IMR-90 (cell line): ENCODE results near the gene GPBAR1. TPM values are rescaled to one million over a fixed set of nuclear protein-coding genes. Genes with fewer than 3 reads are reported as not detected.

Source experiments
- ATAC-seq: fragments of 200-7000 bp; cut with Tn5 transposase; 2 replicates; pipeline ENCODE4 v1.9.1; 2020; ENCODE audit warnings: low read depth, mild to moderate bottlenecking, moderate library complexity
- BruUV-seq: library from RNA; stranded (reverse); fragments of 400-500 nt; replicated peaks from 2 replicates; lab custom pipeline; 2021; lab: Mats Ljungman, UMichigan
- CTCF ChIA-PET: fragments of 300-600 bp; formaldehyde crosslinking; extraction: SDS; loops from one replicate; lab custom pipeline; 2021; ENCODE audit warnings: antibody characterized with exemption; lab: Yijun Ruan, JAX
- POLR2A ChIA-PET: fragments of 300-600 bp; sonication (Branson Sonifier 250); formaldehyde crosslinking; loops from one replicate; lab custom pipeline; 2022; ENCODE audit warnings: antibody characterized with exemption; ENCODE audit not compliant: unreplicated experiment; lab: Charles Lee
- DNase-seq: peaks from one replicate; pipeline ENCODE4 v3.0.0; 2013
- H2AFZ ChIP-seq: replicated peaks from 2 replicates; pipeline ENCODE3; 2013; ENCODE audit warnings: low read length, mild to moderate bottlenecking; ENCODE audit not compliant: poor library complexity
- H2AK5ac ChIP-seq: 2 replicates; pipeline ENCODE4 v1.6.1; 2013; ENCODE audit warnings: low read depth, low read length, inconsistent platforms
- H2AK9ac ChIP-seq: replicated peaks from 2 replicates; pipeline ENCODE3; 2013; ENCODE audit warnings: mild to moderate bottlenecking, low read depth, low read length, moderate library complexity; ENCODE audit not compliant: poor library complexity
- H2BK120ac ChIP-seq: 2 replicates; pipeline ENCODE4 v1.6.1; 2013; ENCODE audit warnings: low read depth, low read length, inconsistent platforms
- H2BK15ac ChIP-seq: 3 replicates; pipeline ENCODE4 v1.6.1; 2013; ENCODE audit warnings: low read depth, low read length, inconsistent platforms
- H2BK20ac ChIP-seq: 2 replicates; pipeline ENCODE4 v1.6.1; 2013; ENCODE audit warnings: low read depth, mild to moderate bottlenecking, inconsistent platforms, low read length, moderate library complexity
- H2BK5ac ChIP-seq: 2 replicates; pipeline ENCODE4 v1.6.1; 2013; ENCODE audit warnings: mild to moderate bottlenecking, low read depth, low read length, inconsistent platforms; ENCODE audit not compliant: poor library complexity, severe bottlenecking
- H3K14ac ChIP-seq: replicated peaks from 2 replicates; pipeline ENCODE4 v1.6.1; 2013; ENCODE audit warnings: low read depth, low read length, inconsistent platforms
- H3K18ac ChIP-seq: 2 replicates; pipeline ENCODE4 v1.6.1; 2013; ENCODE audit warnings: low read depth, low read length, control low read depth
- H3K23ac ChIP-seq: 2 replicates; pipeline ENCODE4 v1.6.1; 2013; ENCODE audit warnings: low read depth, low read length, inconsistent platforms
- H3K27ac ChIP-seq: 2 replicates; pipeline ENCODE4 v1.5.1; 2013; ENCODE audit warnings: mild to moderate bottlenecking, control low read depth, low read length; ENCODE audit not compliant: insufficient read depth
- H3K27me3 ChIP-seq: 2 replicates; pipeline ENCODE4 v1.6.1; 2013; ENCODE audit warnings: low read length; ENCODE audit not compliant: control insufficient read depth, insufficient read depth
- H3K36me3 ChIP-seq: 2 replicates; pipeline ENCODE4 v1.6.1; 2013; ENCODE audit warnings: low read length, mixed read lengths; ENCODE audit not compliant: control insufficient read depth, insufficient read depth
- H3K4ac ChIP-seq: 2 replicates; pipeline ENCODE4 v1.6.1; 2013; ENCODE audit warnings: low read depth, low read length, inconsistent platforms
- H3K4me1 ChIP-seq: 2 replicates; pipeline ENCODE4 v1.6.1; 2013; ENCODE audit warnings: low read length, mixed read lengths; ENCODE audit not compliant: control insufficient read depth, insufficient read depth
- H3K4me2 ChIP-seq: 2 replicates; pipeline ENCODE4 v1.6.1; 2013; ENCODE audit warnings: low read depth, mild to moderate bottlenecking, control low read depth, low read length, moderate library complexity
- H3K4me3 ChIP-seq: 2 replicates; pipeline ENCODE4 v1.5.1; 2013; ENCODE audit warnings: low read depth, mild to moderate bottlenecking, control low read depth, low read length, moderate library complexity; ENCODE audit not compliant: insufficient read depth
- H3K56ac ChIP-seq: 2 replicates; pipeline ENCODE4 v1.6.1; 2013; ENCODE audit warnings: low read length, inconsistent platforms; ENCODE audit not compliant: insufficient read depth; ENCODE audit errors: extremely low read depth
- H3K79me1 ChIP-seq, 2 experiments: 2 replicates each; pipeline ENCODE4 v1.6.1; 2013; ENCODE audit warnings: low read length in 2 of 2, inconsistent platforms in 1 of 2, low read depth in 1 of 2
- H3K9ac ChIP-seq: 2 replicates; pipeline ENCODE4 v1.6.1; 2013; ENCODE audit warnings: low read depth, low read length, control low read depth
- H3K9me1 ChIP-seq: 2 replicates; pipeline ENCODE4 v1.6.1; 2013; ENCODE audit warnings: low read length, inconsistent platforms; ENCODE audit not compliant: insufficient read depth
- H3K9me3 ChIP-seq: 2 replicates; pipeline ENCODE4 v1.6.1; 2013; ENCODE audit warnings: low read length; ENCODE audit not compliant: control insufficient read depth, insufficient read depth
- H4K20me1 ChIP-seq: 2 replicates; pipeline ENCODE4 v1.6.1; 2013; ENCODE audit warnings: low read length, inconsistent platforms; ENCODE audit not compliant: insufficient read depth
- H4K5ac ChIP-seq: 2 replicates; pipeline ENCODE4 v1.6.1; 2013; ENCODE audit warnings: mild to moderate bottlenecking, low read depth, low read length, control low read depth
- H4K8ac ChIP-seq, 2 experiments: 2 replicates each; pipeline ENCODE4 v1.6.1; 2013; ENCODE audit warnings: low read depth in 2 of 2, low read length in 2 of 2, control low read depth in 1 of 2, inconsistent platforms in 1 of 2
- H4K91ac ChIP-seq: 2 replicates; pipeline ENCODE4 v1.6.1; 2013; ENCODE audit warnings: low read depth, low read length, inconsistent platforms; ENCODE audit not compliant: insufficient read depth
- BHLHE40 ChIP-seq: fragments of 150-350 bp; IDR thresholded peaks from 2 replicates; pipeline ENCODE4 v1.6.1; 2016; ENCODE audit warnings: mild to moderate bottlenecking, low read depth, low read length
- CEBPB ChIP-seq: IDR thresholded peaks from 2 replicates; pipeline ENCODE4 v1.6.1; 2012; ENCODE audit warnings: low read depth, low read length, improper control_type of control experiment
- CHD1 ChIP-seq: IDR thresholded peaks from 2 replicates; pipeline ENCODE4 v1.6.1; 2012; ENCODE audit warnings: low read depth, low read length, improper control_type of control experiment
- FOS ChIP-seq: fragments of 150-350 bp; IDR thresholded peaks from 2 replicates; pipeline ENCODE4 v1.6.1; 2016; ENCODE audit warnings: low read depth, low read length
- MAFK ChIP-seq: IDR thresholded peaks from 2 replicates; pipeline ENCODE4 v1.6.1; 2012; ENCODE audit warnings: low read depth, low read length, improper control_type of control experiment
- MAZ ChIP-seq: IDR thresholded peaks from 2 replicates; pipeline ENCODE4 v1.6.1; 2012; ENCODE audit warnings: low read depth, mild to moderate bottlenecking, low read length, improper control_type of control experiment, moderate library complexity, borderline replicate concordance
- MXI1 ChIP-seq: IDR thresholded peaks from 2 replicates; pipeline ENCODE4 v1.6.1; 2012; ENCODE audit warnings: low read depth, mild to moderate bottlenecking, low read length, moderate library complexity, borderline replicate concordance
- NFE2L2 ChIP-seq: fragments of 150-350 bp; IDR thresholded peaks from 2 replicates; pipeline ENCODE4 v1.6.1; 2016; ENCODE audit warnings: low read depth, mild to moderate bottlenecking, low read length
- POLR2A ChIP-seq: IDR thresholded peaks from 2 replicates; pipeline ENCODE4 v1.6.1; 2012; ENCODE audit warnings: mild to moderate bottlenecking, low read depth, low read length
- RAD21 ChIP-seq: IDR thresholded peaks from 2 replicates; pipeline ENCODE4 v1.6.1; 2012; ENCODE audit warnings: low read length, improper control_type of control experiment
- RCOR1 ChIP-seq: IDR thresholded peaks from 2 replicates; pipeline ENCODE4 v1.6.1; 2012; ENCODE audit warnings: mild to moderate bottlenecking, low read length, improper control_type of control experiment; ENCODE audit not compliant: insufficient replicate concordance
- RFX5 ChIP-seq: IDR thresholded peaks from 2 replicates; pipeline ENCODE4 v1.8.0; 2012; ENCODE audit warnings: low read depth, mild to moderate bottlenecking, low read length, moderate library complexity
- SMC3 ChIP-seq: fragments of 150-350 bp; IDR thresholded peaks from 2 replicates; pipeline ENCODE4 v1.6.1; 2016; ENCODE audit warnings: low read depth, mild to moderate bottlenecking, antibody characterized with exemption, low read length, moderate library complexity
- WGBS, 2 experiments: methylation state at CpG; one replicate each; pipeline versions ENCODE4 v1.1.5 to v1.1.7; 2013; ENCODE audit warnings: missing lambda C conversion rate in 2 of 2; ENCODE audit not compliant: insufficient read length in 1 of 2; ENCODE audit errors: extremely low coverage in 2 of 2; 5-methylcytosine and 5-hydroxymethylcytosine counted together
- dilution Hi-C: fragments of 300-500 bp; cut with HindIII; formaldehyde crosslinking; loops from one replicate; pipeline ENCODE4 v1.14.3; 2018; ENCODE audit warnings: low sequenced_read_pairs; ENCODE audit not compliant: unreplicated experiment
- in situ Hi-C: fragments of 300-500 bp; cut with MboI; formaldehyde crosslinking; loops from 3 replicates; pipeline ENCODE4 v1.14.3; 2019; ENCODE audit warnings: low sequenced_read_pairs, inconsistent platforms, mixed read lengths
- intact Hi-C: fragments of 100-400 bp; cut with micrococcal nuclease; formaldehyde crosslinking; loops from 2 replicates; pipeline ENCODE4 v1.10.0; 2022
- polyA plus RNA-seq, 3 experiments: library from polyadenylated mRNA; depleted of rRNA; stranded (reverse); fragments of >200 nt; gene quantifications; 2 replicates each; pipeline ENCODE4 v1.2.3, GENCODE V29; 2012; ENCODE audit warnings: low replicate concordance in 1 of 3
- total RNA-seq: library from RNA; depleted of rRNA; stranded (reverse); fragments of >200 nt; gene quantifications from 2 replicates; pipeline ENCODE4 v1.2.3, GENCODE V29; 2012
- TF ChIP-seq, protein P1 (sequence below): fragments of 150-350 bp; IDR thresholded peaks from 2 replicates; pipeline ENCODE4 v1.6.1; 2017; ENCODE audit warnings: mild to moderate bottlenecking, antibody characterized with exemption, low read length, low read depth
- TF ChIP-seq, protein P2 (sequence below): conservative IDR thresholded peaks from 2 replicates; pipeline ENCODE4 v1.5.1; 2012; ENCODE audit warnings: mild to moderate bottlenecking, low read depth, low read length, improper control_type of control experiment
- TF ChIP-seq, protein P3 (sequence below): fragments of 150-350 bp; IDR thresholded peaks from 2 replicates; pipeline ENCODE4 v1.6.1; 2016; ENCODE audit warnings: low read depth, mild to moderate bottlenecking, low read length, moderate library complexity, borderline replicate concordance

The GPBAR1 gene
- total and polyA plus RNA-seq, 2 of the 4 experiments (the other 2 are of a cell fraction): under 0.01 to 0.21 TPM

DNA sequence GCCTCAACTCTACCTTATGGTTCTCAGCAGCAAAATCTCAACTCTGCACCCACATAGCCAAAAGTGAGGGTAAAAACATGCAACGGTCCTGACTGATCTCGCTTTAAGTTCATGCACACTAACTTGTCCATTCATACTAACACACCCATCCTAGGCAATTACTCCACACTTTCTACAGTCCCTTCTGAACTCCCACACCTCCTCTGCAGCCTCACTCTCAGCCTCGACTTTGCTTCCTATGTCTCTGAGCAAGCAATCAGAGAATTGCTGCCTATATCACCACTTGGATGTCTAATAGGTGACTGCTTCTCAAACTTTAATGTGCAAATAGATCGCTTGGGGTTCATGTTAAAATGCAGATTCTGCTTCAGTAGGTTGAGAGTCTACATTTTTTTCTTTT is 39.3 kb downstream of the GPBAR1 start:
- no peaks in the 10 kb centered on the region for H3K27me3 ChIP-seq
- no peak overlapping the region for H3K9ac ChIP-seq
- in situ Hi-C loops: loop anchor here (10.0 kb wide), 1 partner anchor 165 kb away; no protein-coding TSS in a partner anchor
- no peak overlapping the region for H4K5ac ChIP-seq
- H3K14ac ChIP-seq: no peak overlapping the region
- intact Hi-C loops: no loop called here
- TF ChIP-seq SMC3 (no peak), POLR2A (no peak), MAZ (no peak), RFX5 (no peak), CEBPB (no peak), RCOR1 (no peak), MAFK (no peak), BHLHE40 (no peak), RAD21 (no peak), NFE2L2 (no peak), FOS (no peak), CHD1 (no peak), MXI1 (no peak)
- TF ChIP-seq, protein P1, sequence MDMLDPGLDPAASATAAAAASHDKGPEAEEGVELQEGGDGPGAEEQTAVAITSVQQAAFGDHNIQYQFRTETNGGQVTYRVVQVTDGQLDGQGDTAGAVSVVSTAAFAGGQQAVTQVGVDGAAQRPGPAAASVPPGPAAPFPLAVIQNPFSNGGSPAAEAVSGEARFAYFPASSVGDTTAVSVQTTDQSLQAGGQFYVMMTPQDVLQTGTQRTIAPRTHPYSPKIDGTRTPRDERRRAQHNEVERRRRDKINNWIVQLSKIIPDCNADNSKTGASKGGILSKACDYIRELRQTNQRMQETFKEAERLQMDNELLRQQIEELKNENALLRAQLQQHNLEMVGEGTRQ: no peak
- TF ChIP-seq, protein P2, sequence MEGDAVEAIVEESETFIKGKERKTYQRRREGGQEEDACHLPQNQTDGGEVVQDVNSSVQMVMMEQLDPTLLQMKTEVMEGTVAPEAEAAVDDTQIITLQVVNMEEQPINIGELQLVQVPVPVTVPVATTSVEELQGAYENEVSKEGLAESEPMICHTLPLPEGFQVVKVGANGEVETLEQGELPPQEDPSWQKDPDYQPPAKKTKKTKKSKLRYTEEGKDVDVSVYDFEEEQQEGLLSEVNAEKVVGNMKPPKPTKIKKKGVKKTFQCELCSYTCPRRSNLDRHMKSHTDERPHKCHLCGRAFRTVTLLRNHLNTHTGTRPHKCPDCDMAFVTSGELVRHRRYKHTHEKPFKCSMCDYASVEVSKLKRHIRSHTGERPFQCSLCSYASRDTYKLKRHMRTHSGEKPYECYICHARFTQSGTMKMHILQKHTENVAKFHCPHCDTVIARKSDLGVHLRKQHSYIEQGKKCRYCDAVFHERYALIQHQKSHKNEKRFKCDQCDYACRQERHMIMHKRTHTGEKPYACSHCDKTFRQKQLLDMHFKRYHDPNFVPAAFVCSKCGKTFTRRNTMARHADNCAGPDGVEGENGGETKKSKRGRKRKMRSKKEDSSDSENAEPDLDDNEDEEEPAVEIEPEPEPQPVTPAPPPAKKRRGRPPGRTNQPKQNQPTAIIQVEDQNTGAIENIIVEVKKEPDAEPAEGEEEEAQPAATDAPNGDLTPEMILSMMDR: no peak
- TF ChIP-seq, protein P3, sequence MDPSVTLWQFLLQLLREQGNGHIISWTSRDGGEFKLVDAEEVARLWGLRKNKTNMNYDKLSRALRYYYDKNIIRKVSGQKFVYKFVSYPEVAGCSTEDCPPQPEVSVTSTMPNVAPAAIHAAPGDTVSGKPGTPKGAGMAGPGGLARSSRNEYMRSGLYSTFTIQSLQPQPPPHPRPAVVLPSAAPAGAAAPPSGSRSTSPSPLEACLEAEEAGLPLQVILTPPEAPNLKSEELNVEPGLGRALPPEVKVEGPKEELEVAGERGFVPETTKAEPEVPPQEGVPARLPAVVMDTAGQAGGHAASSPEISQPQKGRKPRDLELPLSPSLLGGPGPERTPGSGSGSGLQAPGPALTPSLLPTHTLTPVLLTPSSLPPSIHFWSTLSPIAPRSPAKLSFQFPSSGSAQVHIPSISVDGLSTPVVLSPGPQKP: no peak
- peaks cover 4% of the 10 kb centered on the region; the same call in 1 of the 2 replicates for H3K4me1 ChIP-seq
- H2AFZ ChIP-seq: no peak overlapping the region
- H2BK15ac ChIP-seq: no peak overlapping the region
- DNase-seq (no peak), ATAC-seq (no peak)
- H3K4ac ChIP-seq: no peak overlapping the region
- no peak overlapping the region for H4K8ac ChIP-seq
- 77% methylated on average over 2 of the region's 4 CpGs; no CpG with 5 or more reads in 1 of the 2 experiments for WGBS, 2 experiments
- H3K23ac ChIP-seq: no peak overlapping the region
- H3K9me1 ChIP-seq: peaks cover 5% of the 10 kb centered on the region
- no peak overlapping the region for H2AK5ac ChIP-seq
- H3K56ac ChIP-seq: no peak overlapping the region
- no peak overlapping the region for H3K4me2 ChIP-seq
- ChIA-PET POLR2A (no interaction called here), CTCF (interaction anchor here (0.7 kb wide), 2 partner anchors 19 to 263 kb away, joined by 3 read pairs; no protein-coding TSS in a partner anchor)
- H3K27ac ChIP-seq: no peak overlapping the region
- no peak overlapping the region for H2BK20ac ChIP-seq
- no peak overlapping the region for H2BK5ac ChIP-seq
- no peak overlapping the region for H2BK120ac ChIP-seq
- dilution Hi-C loops: no loop called here
- no peak overlapping the region for H3K4me3 ChIP-seq
- H4K91ac ChIP-seq: no peak overlapping the region
- no peak overlapping the region for H2AK9ac ChIP-seq
- H3K36me3 ChIP-seq: no peaks in the 10 kb centered on the region
- H3K9me3 ChIP-seq: no peaks in the 10 kb centered on the region
- no TSS peak for BruUV-seq
- no peaks in the 10 kb centered on the region for H3K79me1 ChIP-seq
- H4K20me1 ChIP-seq: no peaks in the 10 kb centered on the region
- no peak overlapping the region for H3K18ac ChIP-seq
